Spleen (tissue), 7 donors: ENCODE data around the gene THSD4.

Experiments
- POLR2A ChIP-seq, 3 donors: fragments of 450-650 bp; IDR thresholded peaks; one replicate each; pipeline ENCODE4 v1.5.1; 2017; ENCODE audit warnings: antibody characterized with exemption in 3 of 3, mild to moderate bottlenecking in 1 of 3
- POLR2AphosphoS5 ChIP-seq, 3 donors: sonication (generic); formaldehyde crosslinking; IDR thresholded peaks; one replicate each; pipeline ENCODE4 v1.5.1; 2017; ENCODE audit warnings: antibody characterized with exemption in 3 of 3
- TF ChIP-seq, protein P1 (sequence below), 11 experiments: fragments of 200-600 bp in 7 of 11; fragments of 450-650 bp in 4 of 11; sonication (generic) in 4 of 11; IDR thresholded peaks in 8 of 11; conservative IDR thresholded peaks in 3 of 11; 1 replicate in 7 of 11; 2 replicates in 4 of 11; pipeline versions ENCODE4 v1.4.0 to v1.8.0; 2016 to 2021; ENCODE audit warnings: antibody characterized with exemption in 11 of 11, inconsistent platforms in 4 of 11, mild to moderate bottlenecking in 1 of 11
- donor health status: DM: no; HTN: no; CAD: no; lungs with moderate emphysema.
- donor health status: DM: no; HTN: no; CAD: no.
- donor health status: DM: no; HTN: no; CAD: no.

GRCh38 chr15:71275566-71276335 is 160.5 kb downstream of the THSD4 start:
- TF ChIP-seq, protein P1, sequence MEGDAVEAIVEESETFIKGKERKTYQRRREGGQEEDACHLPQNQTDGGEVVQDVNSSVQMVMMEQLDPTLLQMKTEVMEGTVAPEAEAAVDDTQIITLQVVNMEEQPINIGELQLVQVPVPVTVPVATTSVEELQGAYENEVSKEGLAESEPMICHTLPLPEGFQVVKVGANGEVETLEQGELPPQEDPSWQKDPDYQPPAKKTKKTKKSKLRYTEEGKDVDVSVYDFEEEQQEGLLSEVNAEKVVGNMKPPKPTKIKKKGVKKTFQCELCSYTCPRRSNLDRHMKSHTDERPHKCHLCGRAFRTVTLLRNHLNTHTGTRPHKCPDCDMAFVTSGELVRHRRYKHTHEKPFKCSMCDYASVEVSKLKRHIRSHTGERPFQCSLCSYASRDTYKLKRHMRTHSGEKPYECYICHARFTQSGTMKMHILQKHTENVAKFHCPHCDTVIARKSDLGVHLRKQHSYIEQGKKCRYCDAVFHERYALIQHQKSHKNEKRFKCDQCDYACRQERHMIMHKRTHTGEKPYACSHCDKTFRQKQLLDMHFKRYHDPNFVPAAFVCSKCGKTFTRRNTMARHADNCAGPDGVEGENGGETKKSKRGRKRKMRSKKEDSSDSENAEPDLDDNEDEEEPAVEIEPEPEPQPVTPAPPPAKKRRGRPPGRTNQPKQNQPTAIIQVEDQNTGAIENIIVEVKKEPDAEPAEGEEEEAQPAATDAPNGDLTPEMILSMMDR (IDR thresholded peaks at IDR 0.05 in 8 of 11, conservative IDR thresholded peaks at IDR 0.05 in 3 of 11), result no peak
- TF ChIP-seq POLR2AphosphoS5 (IDR thresholded peaks at IDR 0.05), result no peak
- TF ChIP-seq POLR2A (IDR thresholded peaks at IDR 0.05), result no peak
